HepG2 (cell line): ENCODE data around the gene AXIN2. TPM values are rescaled to one million over a fixed set of nuclear protein-coding genes. Genes with fewer than 3 reads are reported as not detected.

Experiments
- GABPB1 ChIP-seq: IDR thresholded peaks from 2 replicates; pipeline ENCODE4 v1.6.1; 2016; ENCODE audit warnings: mild to moderate bottlenecking, missing genetic modification reagents, moderate library complexity, missing compliant biosample characterization
- JUN ChIP-seq: sonication (generic); formaldehyde crosslinking; IDR thresholded peaks from 2 replicates; pipeline ENCODE4 v1.4.0; 2020; ENCODE audit warnings: mild to moderate bottlenecking, missing genetic modification reagents
- LBX2 ChIP-seq: sonication (generic); formaldehyde crosslinking; IDR thresholded peaks from 2 replicates; pipeline ENCODE4 v1.5.0; 2020; ENCODE audit warnings: missing genetic modification reagents, mild to moderate bottlenecking, borderline replicate concordance
- NFE2L2 ChIP-seq: fragments of 150-350 bp; IDR thresholded peaks from 2 replicates; pipeline ENCODE4 v1.6.1; 2014; ENCODE audit warnings: low read length
- NR1H2 ChIP-seq: sonication (generic); formaldehyde crosslinking; IDR thresholded peaks from 2 replicates; pipeline ENCODE4 v1.8.1; 2022; ENCODE audit warnings: low read depth, missing genetic modification reagents, borderline replicate concordance
- PBX2 ChIP-seq: IDR thresholded peaks from 2 replicates; pipeline ENCODE4 v1.6.1; 2016; ENCODE audit warnings: control low read depth
- YEATS4 ChIP-seq: sonication (generic); formaldehyde crosslinking; IDR thresholded peaks from 2 replicates; pipeline ENCODE4 v1.4.0; 2020; ENCODE audit warnings: missing genetic modification reagents, borderline replicate concordance
- ZHX1 ChIP-seq: sonication (generic); formaldehyde crosslinking; IDR thresholded peaks from 2 replicates; pipeline ENCODE4 v1.8.1; 2022; ENCODE audit warnings: low read depth, mild to moderate bottlenecking, missing genetic modification reagents
- ZMYM3 ChIP-seq: sonication (generic); formaldehyde crosslinking; IDR thresholded peaks from 2 replicates; pipeline ENCODE4 v1.5.1; 2020; ENCODE audit warnings: mild to moderate bottlenecking, missing genetic modification reagents
- ZNF276 ChIP-seq: sonication (generic); formaldehyde crosslinking; IDR thresholded peaks from 2 replicates; pipeline ENCODE4 v1.4.0; 2020; ENCODE audit warnings: mild to moderate bottlenecking, low read depth, missing genetic modification reagents
- ZNF326 ChIP-seq: sonication (generic); formaldehyde crosslinking; IDR thresholded peaks from 2 replicates; pipeline ENCODE4 v1.4.0; 2020; ENCODE audit warnings: missing genetic modification reagents, borderline replicate concordance
- ZNF382 ChIP-seq: sonication (generic); formaldehyde crosslinking; IDR thresholded peaks from 2 replicates; pipeline ENCODE4 v1.5.0; 2020; ENCODE audit warnings: missing genetic modification reagents, mild to moderate bottlenecking, borderline replicate concordance
- ZNF407 ChIP-seq: sonication (generic); formaldehyde crosslinking; IDR thresholded peaks from one replicate; pipeline ENCODE4 v1.5.1; 2020; ENCODE audit warnings: mild to moderate bottlenecking, missing genetic modification reagents; ENCODE audit errors: not compliant biosample characterization
- polyA plus RNA-seq, 8 experiments: library from polyadenylated mRNA; depleted of rRNA in 3 of 8; stranded (reverse) in 7 of 8; unstranded in 1 of 8; fragments of >200 nt; fragmentation: Illumina TruSeq in 4 of 8; extraction: Trizol in 4 of 8; gene quantifications; 2 replicates each; pipeline versions ENCODE4 v1.2.1 to v1.2.3, GENCODE V29; 2011 to 2016; ENCODE audit warnings: low read depth in 4 of 8, missing spikeins in 1 of 8, mixed read lengths in 1 of 8; ENCODE audit not compliant: insufficient read depth in 1 of 8
- total RNA-seq, 5 experiments: library from RNA; depleted of rRNA; stranded (reverse); fragments of >200 nt; fragmentation: Illumina TruSeq; extraction: Trizol; gene quantifications; 2 replicates each; pipeline ENCODE4 v1.2.3, GENCODE V29; 2016; ENCODE audit warnings: low read depth in 1 of 5

Gene AXIN2
- total and polyA plus RNA-seq, 2 of the 13 experiments (the other 11 are each of a cell fraction or from before 2014, with no cell fraction given), result 58.6 to 63.4 TPM

- TF ChIP-seq ZMYM3 (CRISPR knock-in tag) (peak; percentile 56), ZNF407 (CRISPR knock-in tag) (no peak), LBX2 (CRISPR knock-in tag) (no peak), ZHX1 (CRISPR knock-in tag) (no peak), ZNF276 (CRISPR knock-in tag) (no peak), NFE2L2 (no peak), GABPB1 (CRISPR knock-in tag) (peak; percentile 37; the same call in 1 of the 2 replicates), PBX2 (CRISPR knock-in tag) (peak; percentile 72), ZNF382 (CRISPR knock-in tag) (no peak), NR1H2 (peak; percentile 50; the same call in 1 of the 2 replicates), ZNF326 (no peak), JUN (CRISPR knock-in tag) (peak; percentile 93), YEATS4 (CRISPR knock-in tag) (no peak)
Observed at GRCh38 chr17:65557349-65558310, 3.8 kb downstream of the AXIN2 start (continued).
